Stimulated activated CD4-positive, alpha-beta T cell treated with anti-CD3 and anti-CD28 coated beads, Interleukin-15, amount 100 ng/mL, for 48 hours (primary cell): ENCODE measurements around the gene LPIN3.
"Not testable (repeated sequence)": the region's sequence is repeated elsewhere in the genome, so short reads cannot be mapped to it uniquely, and the experiment has no call there.

Source experiments
- DNase-seq, 2 donors: peaks; one replicate each; pipeline ENCODE4 v3.0.0-alpha.2; 2020; ENCODE audit warnings: low read depth in 2 of 2

The LPIN3 gene

GRCh38 chr20:41340327-41341055 is at the start of gene LPIN3:
LPIN3 (plus strand) TSS chr20:41340821; CDS start chr20:41345804, 4,983 bp downstream.
- DNase-seq = peak; percentile 43 to 70

GRCh38 chr20:41293269-41294037 is 47.2 kb upstream of the LPIN3 start:
- DNase-seq = no peak

GRCh38 chr20:41299899-41300298 is 40.7 kb upstream of the LPIN3 start:
- DNase-seq = no peak

- DNase-seq = no peak
Measured at GRCh38 chr20:41300383-41300782, 40.2 kb upstream of the LPIN3 start.

- no peak for DNase-seq
Measured at GRCh38 chr20:41300886-41301285, 39.7 kb upstream of the LPIN3 start.

GRCh38 chr20:41304002-41304401 is 36.6 kb upstream of the LPIN3 start:
- DNase-seq = no peak

GRCh38 chr20:41304424-41305079 is 36.1 kb upstream of the LPIN3 start:
- no peak for DNase-seq

- no peak for DNase-seq
Measured at GRCh38 chr20:41306061-41306727, 34.4 kb upstream of the LPIN3 start.

- DNase-seq = no peak
Measured at GRCh38 chr20:41307021-41307420, 33.6 kb upstream of the LPIN3 start.

- no peak for DNase-seq
Measured at GRCh38 chr20:41308290-41308711, 32.3 kb upstream of the LPIN3 start.

- no peak for DNase-seq
Measured at GRCh38 chr20:41308726-41309413, 31.8 kb upstream of the LPIN3 start.

- no peak for DNase-seq
Measured at GRCh38 chr20:41309817-41310216, 30.8 kb upstream of the LPIN3 start.

- DNase-seq = not testable (repeated sequence)
Measured at GRCh38 chr20:41312009-41312408, 28.6 kb upstream of the LPIN3 start.

- DNase-seq = no peak
Measured at GRCh38 chr20:41314386-41314785, 26.2 kb upstream of the LPIN3 start.

GRCh38 chr20:41316051-41316450 is 24.6 kb upstream of the LPIN3 start:
- DNase-seq = no peak

GRCh38 chr20:41316602-41317545 is 23.7 kb upstream of the LPIN3 start:
- DNase-seq = peak; percentile 55 to 70

GRCh38 chr20:41317546-41318270 is 22.9 kb upstream of the LPIN3 start, which contains the start of gene ZHX3:
ZHX3 (minus strand) TSS chr20:41317731; CDS start chr20:41204916, 112,815 bp downstream.
- DNase-seq = peak; percentile 89 to 96

- no peak for DNase-seq
Measured at GRCh38 chr20:41318271-41318649, 22.4 kb upstream of the LPIN3 start.

GRCh38 chr20:41320441-41320840 is 20.2 kb upstream of the LPIN3 start:
- no peak for DNase-seq
